NCI-H69 (cell line): ENCODE measurements around the gene SLC17A9.

Experiments
- DNase-seq: peaks from one replicate; lab custom pipeline; 2025; lab: John Stamatoyannopoulos, UW

SLC17A9 gene

GRCh38 chr20:63005365-63005861 is 52.9 kb downstream of the SLC17A9 start:
- no peak for DNase-seq

- peak; percentile 51 for DNase-seq
Observed at GRCh38 chr20:63005862-63006539, 53.5 kb downstream of the SLC17A9 start.

- DNase-seq = peak; percentile 67
Observed at GRCh38 chr20:63006540-63007359, 54.2 kb downstream of the SLC17A9 start, which contains the start of gene BHLHE23. TSS of gene BHLHE23 (minus strand) at chr20:63006964. CDS start at chr20:63006774, 190 bp downstream.

GRCh38 chr20:63007360-63007645 is 54.8 kb downstream of the SLC17A9 start:
- DNase-seq = no peak

- DNase-seq = no peak
Observed at GRCh38 chr20:63007646-63008488, 55.4 kb downstream of the SLC17A9 start.

- DNase-seq = no peak
Observed at GRCh38 chr20:63008541-63009044, 56.1 kb downstream of the SLC17A9 start.

- DNase-seq = peak; percentile 62
Observed at GRCh38 chr20:63009045-63009961, 56.8 kb downstream of the SLC17A9 start.

- peak; percentile 41 for DNase-seq
Observed at GRCh38 chr20:63009988-63010769, 57.7 kb downstream of the SLC17A9 start.

- peak; percentile 25 for DNase-seq
Observed at GRCh38 chr20:63011798-63012197, 59.3 kb downstream of the SLC17A9 start.

- no peak for DNase-seq
Observed at GRCh38 chr20:63013207-63013606, 60.7 kb downstream of the SLC17A9 start.

GRCh38 chr20:63014287-63014686 is 61.8 kb downstream of the SLC17A9 start:
- DNase-seq = no peak

GRCh38 chr20:63014710-63015109 is 62.2 kb downstream of the SLC17A9 start:
- DNase-seq = peak; percentile 57

- no peak for DNase-seq
Observed at GRCh38 chr20:63015147-63015661, 62.7 kb downstream of the SLC17A9 start.

GRCh38 chr20:63015662-63016361 is 63.3 kb downstream of the SLC17A9 start:
- no peak for DNase-seq

- DNase-seq = no peak
Observed at GRCh38 chr20:63016514-63017075, 64.1 kb downstream of the SLC17A9 start.

- DNase-seq = no peak
Observed at GRCh38 chr20:63017076-63017825, 64.7 kb downstream of the SLC17A9 start.

GRCh38 chr20:63017826-63018411 is 65.4 kb downstream of the SLC17A9 start:
- DNase-seq = no peak
